GM19193 (cell line): ENCODE measurements around the gene WDR81.

Experiments used
- POLR2A ChIP-seq: IDR thresholded peaks from 4 replicates; pipeline ENCODE4 v1.6.1; 2011; ENCODE audit not compliant: insufficient read depth, insufficient read length; ENCODE audit errors: extremely low read depth

Gene WDR81

DNA sequence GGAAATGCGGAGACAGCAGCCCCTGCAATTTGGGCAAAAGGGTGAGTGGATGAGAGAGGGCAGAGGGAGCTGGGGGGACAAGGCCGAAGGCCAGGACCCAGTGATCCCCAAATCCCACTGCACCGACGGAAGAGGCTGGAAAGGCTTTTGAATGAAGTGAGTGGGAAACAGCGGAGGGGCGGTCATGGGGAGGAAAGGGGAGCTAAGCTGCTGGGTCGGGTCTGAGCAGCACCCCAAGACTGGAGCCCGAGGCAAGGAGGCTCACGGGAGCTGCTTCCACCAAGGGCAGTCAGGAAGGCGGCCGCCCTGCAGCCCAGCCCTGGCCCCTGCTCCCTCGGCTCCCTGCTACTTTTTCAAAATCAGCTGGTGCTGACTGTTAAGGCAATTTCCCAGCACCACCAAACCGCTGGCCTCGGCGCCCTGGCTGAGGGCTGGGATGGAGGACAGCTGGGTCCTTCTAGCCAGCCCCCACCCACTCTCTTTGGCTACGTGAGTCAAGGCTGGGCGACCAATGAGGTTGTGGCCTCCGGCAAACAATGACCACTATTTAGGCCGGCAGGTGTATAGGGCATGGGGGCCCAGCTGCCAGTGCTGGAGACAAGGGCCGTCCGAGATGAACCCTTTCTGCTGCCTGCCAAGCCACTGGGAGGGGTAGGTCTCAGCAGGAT lies 37.9 kb downstream of the WDR81 start:
- no peak for TF ChIP-seq POLR2A

DNA sequence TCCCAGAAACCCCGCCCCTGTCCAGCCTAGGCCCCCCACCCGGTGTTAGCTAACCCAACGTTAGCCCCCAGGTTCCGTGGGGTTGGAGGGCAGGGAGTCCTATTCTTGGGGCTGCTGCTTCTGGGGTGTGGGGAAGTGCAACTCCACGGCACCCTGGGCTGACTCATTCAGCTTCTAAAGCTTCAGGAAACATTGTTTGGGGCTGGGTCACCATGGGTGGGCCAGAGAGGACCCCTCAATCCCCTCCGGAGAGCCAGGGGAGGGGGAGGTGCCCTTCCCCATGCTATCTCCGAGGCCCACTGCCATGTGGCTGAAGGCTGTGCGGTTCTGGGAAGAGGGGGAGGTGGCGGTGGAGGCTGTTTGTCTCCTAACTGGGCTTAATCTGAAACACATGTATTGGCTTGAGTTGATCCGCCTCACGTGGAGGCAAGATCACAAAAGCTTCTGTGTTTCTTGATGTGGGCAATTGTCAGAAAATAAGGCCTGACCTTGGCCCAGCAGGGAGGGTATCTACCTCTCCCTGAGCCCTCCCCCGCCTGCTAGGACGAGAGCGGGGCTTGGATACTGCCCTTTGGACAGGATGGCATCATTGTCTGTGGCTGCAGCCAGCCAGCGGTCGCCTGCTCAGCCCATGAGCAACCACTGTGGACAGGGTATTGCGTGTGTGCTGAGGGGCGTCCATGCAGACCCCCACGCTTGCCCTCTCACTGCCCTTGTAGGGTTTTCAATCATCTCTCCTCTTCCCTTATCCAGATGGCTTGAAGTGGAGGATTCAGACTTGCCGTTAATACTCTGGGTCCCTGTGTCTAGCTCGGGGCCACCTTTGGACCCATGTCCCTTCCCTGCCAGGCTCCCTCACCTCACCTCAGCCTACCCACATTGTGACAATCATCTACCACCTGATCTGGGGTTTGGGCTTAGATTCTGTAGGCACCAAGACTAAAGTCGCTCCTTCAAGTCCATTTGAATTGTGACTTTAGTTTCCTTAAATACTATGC lies 38.7 kb downstream of the WDR81 start:
- TF ChIP-seq POLR2A, result no peak

DNA sequence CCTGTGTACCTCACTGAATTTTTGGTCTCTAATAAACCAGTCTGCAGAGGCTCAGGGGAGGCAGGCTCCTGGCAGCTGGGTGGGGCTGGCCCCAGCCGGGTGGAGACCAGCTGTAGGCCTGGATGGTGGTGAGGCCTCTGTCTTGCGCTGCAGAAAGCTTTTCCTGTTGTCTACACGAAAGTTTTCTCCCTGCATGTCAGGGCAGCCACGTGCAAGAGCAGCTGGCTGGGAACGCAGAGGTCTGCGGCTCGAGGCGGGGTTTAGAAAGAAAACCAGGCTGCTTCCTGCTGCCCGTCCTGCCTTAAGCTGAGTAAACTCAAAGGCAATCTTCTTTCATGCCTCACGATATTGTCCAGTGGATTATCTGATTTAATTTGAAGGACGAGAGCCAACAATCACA lies 39.8 kb downstream of the WDR81 start:
- no peak for TF ChIP-seq POLR2A

DNA sequence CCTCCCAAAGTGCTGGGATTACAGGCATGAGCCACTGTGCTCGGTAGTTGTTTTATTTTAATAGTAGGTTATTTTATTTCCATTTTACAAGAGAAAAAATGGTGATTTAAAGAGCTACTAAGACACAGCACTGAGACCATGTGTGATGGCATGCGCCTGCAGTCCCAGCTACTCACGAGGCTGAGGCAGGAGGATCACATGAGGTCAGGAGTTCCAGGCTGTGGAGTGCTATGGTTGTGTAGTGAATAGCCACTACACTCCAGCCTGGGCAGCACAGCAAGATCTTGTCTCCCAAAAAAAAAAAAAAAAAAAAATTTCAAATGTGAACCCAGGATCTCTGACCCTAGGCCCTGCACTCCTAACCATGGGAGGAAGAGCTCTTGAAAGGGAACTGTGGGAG lies 41.1 kb downstream of the WDR81 start:
- TF ChIP-seq POLR2A, result no peak

DNA sequence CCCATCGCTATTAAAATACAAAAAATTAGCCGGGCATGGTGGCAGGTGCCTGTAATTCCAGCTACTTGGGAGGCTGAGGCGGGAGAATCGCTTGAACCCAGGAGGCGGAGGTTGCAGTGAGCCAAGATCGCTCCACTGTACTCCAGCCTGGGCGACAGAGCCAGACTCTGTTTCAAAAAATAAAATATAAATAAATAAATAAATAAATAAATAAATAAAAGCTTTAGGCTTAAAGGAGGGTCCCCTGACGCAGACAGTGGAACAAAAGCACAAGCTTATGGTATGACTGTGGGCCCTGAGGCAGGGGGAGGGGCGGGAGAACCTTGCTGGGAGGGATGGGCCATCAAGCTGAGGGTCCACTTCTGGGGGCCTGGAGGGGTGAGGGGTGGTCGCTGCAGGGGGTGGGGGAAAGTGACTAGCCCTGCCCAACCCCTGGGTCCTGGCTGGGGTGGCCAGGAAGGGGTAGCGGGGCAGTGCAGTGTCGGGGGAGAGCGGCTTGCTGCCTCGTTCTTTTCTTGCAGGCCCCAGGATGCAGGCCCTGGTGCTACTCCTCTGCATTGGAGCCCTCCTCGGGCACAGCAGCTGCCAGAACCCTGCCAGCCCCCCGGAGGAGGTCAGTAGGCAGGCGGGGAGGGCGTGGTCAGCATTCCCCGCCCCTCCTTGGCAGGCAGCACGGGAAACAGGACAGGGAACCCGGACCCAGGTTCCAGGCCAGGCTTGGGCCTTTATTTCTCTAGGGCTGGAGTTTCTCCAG lies 42.1 kb downstream of the WDR81 start:
- no peak for TF ChIP-seq POLR2A

DNA sequence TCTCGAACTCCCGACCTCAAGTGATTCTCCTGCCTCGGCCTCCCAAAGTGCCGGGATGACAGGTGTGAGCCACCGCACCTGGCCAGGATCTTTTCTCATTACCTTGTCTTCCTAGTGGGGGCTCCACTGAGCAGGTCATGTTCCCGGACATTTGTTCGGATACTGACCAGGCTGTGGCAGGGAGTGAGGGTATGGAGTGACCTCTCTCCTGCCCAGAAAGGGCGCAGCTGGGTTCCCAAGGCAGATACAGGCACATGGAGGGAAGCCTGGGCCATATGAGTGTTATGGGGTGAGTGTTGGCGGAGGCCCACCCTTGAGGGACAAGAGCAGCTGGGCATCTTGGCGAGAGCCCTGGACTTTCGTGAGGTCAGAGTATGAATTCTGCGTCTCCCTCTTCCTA lies 42.9 kb downstream of the WDR81 start:
- TF ChIP-seq POLR2A, result no peak

DNA sequence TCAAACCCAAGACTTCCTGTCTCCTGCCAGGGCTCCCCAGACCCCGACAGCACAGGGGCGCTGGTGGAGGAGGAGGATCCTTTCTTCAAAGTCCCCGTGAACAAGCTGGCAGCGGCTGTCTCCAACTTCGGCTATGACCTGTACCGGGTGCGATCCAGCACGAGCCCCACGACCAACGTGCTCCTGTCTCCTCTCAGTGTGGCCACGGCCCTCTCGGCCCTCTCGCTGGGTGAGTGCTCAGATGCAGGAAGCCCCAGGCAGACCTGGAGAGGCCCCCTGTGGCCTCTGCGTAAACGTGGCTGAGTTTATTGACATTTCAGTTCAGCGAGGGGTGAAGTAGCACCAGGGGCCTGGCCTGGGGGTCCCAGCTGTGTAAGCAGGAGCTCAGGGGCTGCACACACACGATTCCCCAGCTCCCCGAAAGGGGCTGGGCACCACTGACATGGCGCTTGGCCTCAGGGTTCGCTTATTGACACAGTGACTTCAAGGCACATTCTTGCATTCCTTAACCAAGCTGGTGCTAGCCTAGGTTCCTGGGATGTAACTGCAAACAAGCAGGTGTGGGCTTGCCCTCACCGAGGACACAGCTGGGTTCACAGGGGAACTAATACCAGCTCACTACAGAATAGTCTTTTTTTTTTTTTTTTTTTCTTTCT lies 45.4 kb downstream of the WDR81 start:
- TF ChIP-seq POLR2A, result no peak

DNA sequence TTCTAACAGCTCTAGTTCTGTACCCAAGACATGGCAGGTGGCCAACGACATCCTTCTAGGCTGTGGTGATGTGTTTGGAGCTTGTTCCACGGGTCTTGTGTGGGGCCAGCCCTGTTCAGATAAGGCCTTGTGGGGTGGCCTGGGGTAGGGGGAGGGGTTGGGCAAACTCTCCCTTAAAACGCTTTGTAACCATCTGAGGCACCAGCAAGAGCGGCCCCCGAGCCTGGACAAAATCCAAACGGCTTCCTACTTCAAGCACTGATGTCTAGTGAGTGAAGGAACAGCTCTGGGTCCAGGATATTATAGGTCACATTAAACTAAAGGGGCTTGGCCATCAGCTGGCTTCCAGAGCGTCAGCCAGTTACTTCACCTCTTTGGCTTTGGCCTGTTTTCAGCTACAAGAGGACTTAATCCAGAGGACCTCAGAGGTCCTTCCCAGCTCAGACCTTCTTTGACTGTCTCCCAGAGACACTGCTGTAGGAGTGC lies 49.2 kb downstream of the WDR81 start:
- TF ChIP-seq POLR2A, result no peak

DNA sequence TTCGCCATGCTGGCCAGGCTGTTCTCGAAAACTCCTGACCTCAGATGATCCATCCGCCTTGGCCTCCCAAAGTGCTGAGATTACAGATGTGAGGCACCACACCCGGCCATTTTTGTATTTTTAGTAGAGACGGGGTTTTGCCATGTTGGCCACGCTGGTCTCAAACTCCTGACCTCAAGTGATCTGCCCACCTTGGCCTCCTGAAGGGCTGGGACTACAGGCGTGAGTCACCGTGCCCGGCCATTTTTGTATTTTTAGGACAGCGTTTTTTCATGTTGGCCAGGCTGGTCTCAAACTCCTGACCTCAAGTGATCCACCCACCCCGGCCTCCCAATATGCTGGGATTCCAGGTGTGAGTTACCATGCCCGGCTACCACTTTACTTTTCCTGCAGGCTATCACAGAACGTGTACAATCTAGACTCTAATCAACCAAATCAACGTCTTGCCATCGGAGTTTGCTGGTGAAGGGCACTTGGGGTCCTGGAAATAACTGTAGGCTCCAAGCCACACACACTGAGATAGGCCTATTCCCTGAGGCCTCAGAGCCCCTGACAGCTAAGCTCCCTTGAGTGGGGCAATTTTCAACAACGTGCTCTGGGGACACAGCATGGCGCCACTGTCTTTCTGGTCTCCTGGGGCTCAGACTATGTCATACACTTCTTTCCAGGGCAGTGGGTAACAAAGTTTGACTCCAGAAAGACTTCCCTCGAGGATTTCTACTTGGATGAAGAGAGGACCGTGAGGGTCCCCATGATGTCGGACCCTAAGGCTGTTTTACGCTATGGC lies 50.1 kb downstream of the WDR81 start:
- no peak for TF ChIP-seq POLR2A

DNA sequence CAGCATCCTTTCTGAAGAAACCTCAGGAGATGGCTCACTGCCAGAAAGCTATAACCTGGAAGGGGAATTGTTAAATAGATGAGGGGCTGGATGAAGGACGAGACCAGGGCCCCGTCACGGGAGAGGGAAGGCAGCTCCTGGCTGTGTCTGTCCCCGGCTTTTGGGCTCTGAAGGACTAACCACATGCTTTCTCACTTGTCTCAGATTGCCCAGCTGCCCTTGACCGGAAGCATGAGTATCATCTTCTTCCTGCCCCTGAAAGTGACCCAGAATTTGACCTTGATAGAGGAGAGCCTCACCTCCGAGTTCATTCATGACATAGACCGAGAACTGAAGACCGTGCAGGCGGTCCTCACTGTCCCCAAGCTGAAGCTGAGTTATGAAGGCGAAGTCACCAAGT lies 51.8 kb downstream of the WDR81 start:
- TF ChIP-seq POLR2A, result no peak

DNA sequence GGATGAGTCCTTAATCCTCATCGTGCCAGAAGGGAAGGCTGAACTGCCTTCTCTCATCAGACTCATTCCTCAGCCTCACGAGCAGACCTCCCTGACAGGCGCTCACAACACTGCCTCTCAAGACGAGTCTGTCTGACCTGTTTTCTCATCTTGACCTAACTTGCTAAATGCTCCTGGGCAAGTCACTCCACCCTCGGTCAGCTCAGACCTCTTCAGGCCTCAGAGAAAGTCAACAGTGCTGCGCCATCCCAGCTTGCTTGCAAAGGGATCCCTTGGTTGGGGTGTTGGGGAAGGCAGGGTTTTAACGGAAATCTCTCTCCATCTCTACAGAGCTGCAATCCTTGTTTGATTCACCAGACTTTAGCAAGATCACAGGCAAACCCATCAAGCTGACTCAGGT lies 52.4 kb downstream of the WDR81 start:
- TF ChIP-seq POLR2A, result no peak

DNA sequence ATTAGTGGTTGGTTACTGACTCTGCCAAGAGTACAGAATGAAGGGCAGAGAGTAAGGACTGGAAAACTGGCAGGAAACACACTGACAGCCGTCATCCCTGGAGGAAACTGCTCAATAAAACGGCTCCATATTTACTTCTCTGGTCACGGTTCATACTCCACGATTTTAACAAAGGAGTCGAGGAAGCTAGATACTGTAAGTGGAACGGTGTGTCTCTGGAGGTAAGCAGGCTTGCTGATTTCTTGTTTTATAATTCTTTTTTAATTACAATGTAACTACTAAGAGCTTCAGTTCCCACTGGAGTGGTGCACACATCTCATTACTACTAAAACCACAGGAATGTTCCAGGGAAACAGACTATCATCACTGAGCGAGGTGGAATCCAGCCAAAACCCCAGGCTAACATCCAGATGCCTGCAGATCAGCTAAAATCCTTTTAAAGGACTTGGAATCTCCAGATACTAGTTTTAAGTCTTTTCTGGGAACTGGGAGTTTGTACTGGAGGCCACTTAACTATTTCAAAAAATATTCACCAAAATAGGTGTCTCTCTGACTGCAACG lies 55.1 kb downstream of the WDR81 start:
- no peak for TF ChIP-seq POLR2A

DNA sequence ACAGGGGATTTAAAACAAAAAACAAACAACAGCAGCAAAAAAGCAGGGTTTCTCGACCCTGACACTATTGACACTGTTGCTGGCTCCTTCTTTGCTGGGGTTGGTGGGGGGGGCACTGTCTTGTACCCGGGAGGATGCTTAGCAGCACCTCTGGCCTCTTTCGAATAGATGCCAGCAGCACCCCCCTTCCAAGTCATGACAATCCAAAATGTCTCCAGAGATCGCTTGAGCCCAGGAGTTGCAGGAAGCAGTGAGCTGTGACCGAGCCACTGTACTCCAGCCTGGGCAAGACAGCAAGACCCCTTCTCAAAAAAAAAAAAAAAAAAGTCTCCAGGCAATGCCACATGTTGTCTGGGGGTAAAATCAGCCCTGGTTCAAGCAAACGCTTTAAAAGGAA lies 57.7 kb downstream of the WDR81 start:
- no peak for TF ChIP-seq POLR2A

DNA sequence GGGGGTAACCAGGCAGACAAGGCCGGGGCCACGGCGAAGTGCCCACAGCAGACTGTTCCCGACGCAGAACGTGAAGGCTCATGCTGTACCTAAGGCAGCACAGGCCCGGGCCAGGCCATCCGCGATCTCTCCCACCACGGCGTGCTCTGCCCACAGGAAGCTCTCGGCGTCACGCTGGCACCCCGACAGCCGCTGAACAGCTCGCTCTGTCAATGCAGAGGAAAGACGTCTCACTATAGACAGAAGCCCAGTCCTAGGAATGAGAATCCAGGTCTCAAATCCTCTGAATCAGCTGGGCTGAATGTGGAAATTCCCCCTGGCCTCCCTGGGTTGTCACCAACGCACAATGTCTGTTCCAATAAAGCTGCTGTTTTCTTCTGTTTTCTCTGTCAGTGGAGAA lies 58.8 kb downstream of the WDR81 start:
- TF ChIP-seq POLR2A, result no peak
